Heart left ventricle (tissue), 13 donors: ENCODE results near the gene ITGBL1.

Experiments used
- CTCF ChIP-seq, 12 donors: fragments of 200-600 bp; sonication (generic) in 4 of 12; IDR thresholded peaks; one replicate each; pipeline versions ENCODE4 v1.5.0 to v1.8.0; 2018 to 2022; ENCODE audit warnings: antibody characterized with exemption in 12 of 12, mild to moderate bottlenecking in 5 of 12
- POLR2A ChIP-seq, 2 donors: fragments of 450-650 bp; IDR thresholded peaks; one replicate each; pipeline ENCODE4 v1.6.1; 2017; ENCODE audit warnings: antibody characterized with exemption in 2 of 2, mild to moderate bottlenecking in 2 of 2, moderate library complexity in 2 of 2
- donor health status: ischemic (EF 13 %, LVEDD 7.1; RV severe dilation, severe dysfunction).
- donor health status: DM: no; HTN: yes; CAD: no.
- donor health status: DM: no; HTN: no; CAD: no.
- donor health status: ischemic (EF 25% LVEDD 6.9; RV normal size, moderate dysfunction).
- donor health status: ischemic (EF 25% LVEDD 5.7; RV mildly dilated, moderate dysfunction).
- donor health status: ischemic (EF 35%, LVEDD 5.7; RV mildly dilated, moderate dysfunction).
- donor health status: nonischemic (EF 11% LVEDD 7.7; RV severe dilation, severe dysfunction).
- donor health status: DM: yes; HTN: yes; CAD: no.
- donor health status: PGD.
- donor health status: ischemic (EF 29% LVEDD 5.4; RV normal size, mild dysfunction).
- donor health status: nonischemic (EF 23%, LVEDD 6.1; RV moderate dilation, normal function).

- TF ChIP-seq CTCF (IDR thresholded peaks at IDR 0.05), result no peak
- no peak for TF ChIP-seq POLR2A (IDR thresholded peaks at IDR 0.05)
Observed at GRCh38 chr13:101429733-101430132, 22.7 kb upstream of the ITGBL1 start.
